Measurements from ENCODE around the gene NUP62. TPM values are rescaled to one million over a fixed set of nuclear protein-coding genes. Genes with fewer than 3 reads are reported as not detected.

Gene NUP62
- total RNA-seq, 2 experiments from 2014 or later, result 113 to 119 TPM

DNA sequence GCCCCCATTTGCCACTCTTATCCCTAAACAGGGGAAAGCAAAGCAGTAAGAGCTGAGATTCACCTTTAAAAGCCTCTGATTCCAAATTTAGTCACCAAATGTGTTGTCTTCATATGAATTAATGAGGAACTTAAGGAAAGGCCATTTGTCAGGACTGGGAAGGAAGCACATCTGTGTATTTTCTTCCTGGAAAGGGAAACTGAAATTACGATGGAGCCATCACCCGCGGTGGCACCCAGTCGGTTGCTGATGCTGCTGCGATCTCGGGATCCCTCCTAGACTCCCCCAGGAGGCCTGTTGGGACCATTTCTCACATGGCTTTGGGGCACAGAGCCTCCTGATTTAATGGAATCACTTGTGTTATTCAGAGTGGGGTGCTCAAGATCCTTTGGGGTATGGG lies 25.2 kb downstream of the NUP62 start:
- CTCF ChIA-PET, result interaction anchor here (1.9 kb wide), 1 partner anchor 13 kb away, joined by 10 read pairs; no protein-coding TSS in a partner anchor
- POLR2A ChIA-PET, result interaction anchor here (1.2 to 1.9 kb wide), 2 partner anchors 9 to 16 kb away, joined by 5 to 6 read pairs; no protein-coding TSS in a partner anchor
- intact Hi-C loops (cut with micrococcal nuclease), result no loop called here
- H3K36me3 Mint-ChIP-seq (ENCODE audit: low read depth), result peaks cover 30% of the 10 kb centered on the region
- ATAC-seq (no peak), DNase-seq (no peak)
- peaks cover 50% of the 10 kb centered on the region for H3K4me1 Mint-ChIP-seq (ENCODE audit: low read depth)
- H3K9me3 Mint-ChIP-seq, result no peaks in the 10 kb centered on the region
- H3K27me3 Mint-ChIP-seq, result no peaks in the 10 kb centered on the region
- H3K4me3 Mint-ChIP-seq, result peak overlapping the region; percentile 12
- TF ChIP-seq, protein P1, sequence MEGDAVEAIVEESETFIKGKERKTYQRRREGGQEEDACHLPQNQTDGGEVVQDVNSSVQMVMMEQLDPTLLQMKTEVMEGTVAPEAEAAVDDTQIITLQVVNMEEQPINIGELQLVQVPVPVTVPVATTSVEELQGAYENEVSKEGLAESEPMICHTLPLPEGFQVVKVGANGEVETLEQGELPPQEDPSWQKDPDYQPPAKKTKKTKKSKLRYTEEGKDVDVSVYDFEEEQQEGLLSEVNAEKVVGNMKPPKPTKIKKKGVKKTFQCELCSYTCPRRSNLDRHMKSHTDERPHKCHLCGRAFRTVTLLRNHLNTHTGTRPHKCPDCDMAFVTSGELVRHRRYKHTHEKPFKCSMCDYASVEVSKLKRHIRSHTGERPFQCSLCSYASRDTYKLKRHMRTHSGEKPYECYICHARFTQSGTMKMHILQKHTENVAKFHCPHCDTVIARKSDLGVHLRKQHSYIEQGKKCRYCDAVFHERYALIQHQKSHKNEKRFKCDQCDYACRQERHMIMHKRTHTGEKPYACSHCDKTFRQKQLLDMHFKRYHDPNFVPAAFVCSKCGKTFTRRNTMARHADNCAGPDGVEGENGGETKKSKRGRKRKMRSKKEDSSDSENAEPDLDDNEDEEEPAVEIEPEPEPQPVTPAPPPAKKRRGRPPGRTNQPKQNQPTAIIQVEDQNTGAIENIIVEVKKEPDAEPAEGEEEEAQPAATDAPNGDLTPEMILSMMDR (IDR thresholded peaks at IDR 0.05), result no peak
- H3K27ac Mint-ChIP-seq, result peak overlapping the region; percentile 55

DNA sequence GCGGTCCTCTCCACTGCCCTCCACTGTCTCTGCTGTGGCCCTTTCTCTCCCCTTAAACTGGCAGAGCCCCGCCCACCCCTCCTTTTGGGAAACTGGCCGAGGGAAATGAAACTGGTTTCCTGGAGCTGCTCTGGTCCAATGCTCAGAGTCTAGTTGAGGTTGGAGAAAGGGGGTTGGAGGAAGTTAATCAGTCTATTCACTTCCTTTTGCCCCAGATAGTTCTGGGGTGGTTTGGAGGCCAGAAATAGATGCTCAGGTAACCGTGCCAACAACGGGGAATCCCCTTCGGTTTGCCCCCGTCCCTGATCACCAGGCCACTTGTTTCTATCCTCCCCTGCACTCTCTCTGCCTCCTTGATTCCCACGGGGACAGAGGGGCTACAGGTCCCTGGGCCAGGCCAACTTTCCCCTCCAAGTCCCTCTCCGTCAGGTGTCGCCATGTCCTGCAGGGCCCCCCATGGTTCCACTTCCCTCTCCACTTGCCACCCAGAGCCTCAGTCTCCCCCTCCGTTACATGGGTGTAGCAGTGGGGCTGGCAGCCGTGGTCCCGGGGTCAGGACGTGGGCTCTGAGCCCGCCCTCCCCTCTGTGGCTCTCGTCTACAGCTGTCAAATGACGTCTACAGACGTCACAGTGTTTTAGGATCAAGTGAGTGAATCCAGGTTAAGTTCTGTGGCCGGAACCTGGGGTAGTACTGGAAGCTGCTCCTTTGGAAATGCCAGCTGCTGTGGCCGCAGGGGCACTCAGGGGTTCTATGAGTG lies 32.3 kb downstream of the NUP62 start, which contains the start of gene IL4I1:
IL4I1 (minus strand) TSS at position 25 of the 759 bp plus-strand sequence. CDS start 727 bp downstream, outside the sequence.
- H3K27me3 Mint-ChIP-seq, result no peaks in the 10 kb centered on the region
- ChIA-PET POLR2A (interaction anchor here (0.8 to 8.9 kb wide), 6 partner anchors 11 to 128 kb away, joined by 3 to 59 read pairs (median 6); partner anchors contain the start of genes AKT1S1, ATF5, NUP62 and TBC1D17), CTCF (interaction anchor here (1.0 to 2.7 kb wide), 3 partner anchors 8 to 17 kb away, joined by 3 to 7 read pairs (median 4); no protein-coding TSS in a partner anchor)
- intact Hi-C loops (cut with micrococcal nuclease), result loop anchor here (5.0 kb wide), 1 partner anchor 35 kb away; no protein-coding TSS in a partner anchor
- peak within 1 kb of the TSS; percentile 96 for H3K27ac Mint-ChIP-seq
- DNase-seq (peak; percentile 89), ATAC-seq (peak; percentile 68)
- H3K9me3 Mint-ChIP-seq, result no peaks in the 10 kb centered on the region
- TF ChIP-seq, protein P1 (IDR thresholded peaks at IDR 0.05), result no peak
- H3K4me3 Mint-ChIP-seq, result peak within 1 kb of the TSS; percentile 75
- peaks cover 60% of the 10 kb centered on the region for H3K4me1 Mint-ChIP-seq (ENCODE audit: low read depth)
- no peaks in the 10 kb centered on the region for H3K36me3 Mint-ChIP-seq (ENCODE audit: low read depth)

- DNase-seq (peak; percentile 48), ATAC-seq (no peak)
- H3K9me3 Mint-ChIP-seq, result no peaks in the 10 kb centered on the region
- POLR2A ChIA-PET, result interaction anchor here (0.8 to 8.9 kb wide), 6 partner anchors 10 to 89 kb away, joined by 3 to 59 read pairs (median 5); partner anchors contain the start of genes ATF5 and NUP62
- no peaks in the 10 kb centered on the region for H3K36me3 Mint-ChIP-seq (ENCODE audit: low read depth)
- CTCF ChIA-PET, result interaction anchor here (1.7 to 2.7 kb wide), 2 partner anchors 16 to 223 kb away, joined by 4 to 7 read pairs; no protein-coding TSS in a partner anchor
- intact Hi-C loops (cut with micrococcal nuclease), result loop anchor here (5.0 kb wide), 1 partner anchor 37 kb away; no protein-coding TSS in a partner anchor
- TF ChIP-seq, protein P1 (IDR thresholded peaks at IDR 0.05), result no peak
- peak overlapping the region; percentile 75 for H3K4me3 Mint-ChIP-seq
- no peaks in the 10 kb centered on the region for H3K27me3 Mint-ChIP-seq
- H3K27ac Mint-ChIP-seq, result peak overlapping the region; percentile 96
- H3K4me1 Mint-ChIP-seq (ENCODE audit: low read depth), result peaks cover 59% of the 10 kb centered on the region
Observed at GRCh38 chr19:49895566-49896297, 33.6 kb downstream of the NUP62 start.

DNA sequence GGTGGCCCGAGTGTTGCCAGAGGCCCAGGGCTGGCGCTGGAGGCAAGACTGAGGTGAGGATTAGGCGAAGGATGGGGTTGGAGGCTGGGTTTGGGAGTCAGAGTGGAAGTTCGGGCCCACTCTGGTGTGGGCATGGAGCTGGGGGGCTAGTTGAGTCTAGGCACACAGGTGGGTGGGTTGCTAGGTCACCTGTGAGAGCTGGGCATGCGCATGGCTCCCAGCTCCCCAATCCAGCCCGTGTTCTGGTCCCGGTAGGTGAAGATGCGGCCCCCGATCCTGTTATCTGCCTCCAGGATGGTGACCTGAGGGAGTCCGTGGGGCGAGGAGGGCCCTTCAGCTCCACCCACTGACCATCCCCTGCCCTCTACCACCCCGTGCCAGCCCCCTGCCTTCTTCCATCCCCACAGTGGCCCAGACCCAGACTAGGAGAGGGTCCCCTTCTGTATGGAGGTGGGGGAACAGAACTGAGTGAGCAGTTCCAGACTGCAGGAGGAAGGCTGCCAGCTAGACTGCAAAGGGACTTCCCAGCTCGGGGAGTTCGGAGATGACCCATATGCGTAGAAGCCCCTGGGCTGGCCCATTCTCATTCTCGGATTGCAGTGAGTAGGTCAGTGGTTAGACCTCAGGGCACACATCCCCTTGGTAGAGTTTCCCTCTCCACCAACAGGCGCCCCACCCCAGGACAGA lies 34.3 kb downstream of the NUP62 start:
- peak; percentile 68 for DNase-seq
- peaks cover 2% of the 10 kb centered on the region for H3K36me3 Mint-ChIP-seq (ENCODE audit: low read depth)

More for the DNA sequence above, 34.3 kb downstream of the NUP62 start:
- CTCF ChIA-PET, result interaction anchor here (1.7 kb wide), 1 partner anchor 222 kb away, joined by 4 read pairs; no protein-coding TSS in a partner anchor
- POLR2A ChIA-PET, result interaction anchor here (0.9 to 8.9 kb wide), 7 partner anchors 12 to 88 kb away, joined by 3 to 59 read pairs (median 5); partner anchors contain the start of genes ATF5 and NUP62
- H3K4me3 Mint-ChIP-seq, result peak overlapping the region; percentile 75
- TF ChIP-seq, protein P1 (IDR thresholded peaks at IDR 0.05), result no peak
- H3K27me3 Mint-ChIP-seq, result no peaks in the 10 kb centered on the region
- intact Hi-C loops (cut with micrococcal nuclease), result loop anchor here (5.0 kb wide), 1 partner anchor 37 kb away; no protein-coding TSS in a partner anchor
- ATAC-seq, result no peak
- H3K27ac Mint-ChIP-seq, result peak overlapping the region; percentile 96
- H3K4me1 Mint-ChIP-seq (ENCODE audit: low read depth), result peaks cover 58% of the 10 kb centered on the region
- H3K9me3 Mint-ChIP-seq, result no peaks in the 10 kb centered on the region
